Eye (tissue), 1 donor: ENCODE data around the gene GREB1.
A peak's percentile ranks its signal among the peaks of the same experiment; 100 is the strongest.

ENCODE experiments used
- DNase-seq: peaks from one replicate; pipeline ENCODE4 v3.0.0-alpha.2; 2015

The GREB1 gene

DNA sequence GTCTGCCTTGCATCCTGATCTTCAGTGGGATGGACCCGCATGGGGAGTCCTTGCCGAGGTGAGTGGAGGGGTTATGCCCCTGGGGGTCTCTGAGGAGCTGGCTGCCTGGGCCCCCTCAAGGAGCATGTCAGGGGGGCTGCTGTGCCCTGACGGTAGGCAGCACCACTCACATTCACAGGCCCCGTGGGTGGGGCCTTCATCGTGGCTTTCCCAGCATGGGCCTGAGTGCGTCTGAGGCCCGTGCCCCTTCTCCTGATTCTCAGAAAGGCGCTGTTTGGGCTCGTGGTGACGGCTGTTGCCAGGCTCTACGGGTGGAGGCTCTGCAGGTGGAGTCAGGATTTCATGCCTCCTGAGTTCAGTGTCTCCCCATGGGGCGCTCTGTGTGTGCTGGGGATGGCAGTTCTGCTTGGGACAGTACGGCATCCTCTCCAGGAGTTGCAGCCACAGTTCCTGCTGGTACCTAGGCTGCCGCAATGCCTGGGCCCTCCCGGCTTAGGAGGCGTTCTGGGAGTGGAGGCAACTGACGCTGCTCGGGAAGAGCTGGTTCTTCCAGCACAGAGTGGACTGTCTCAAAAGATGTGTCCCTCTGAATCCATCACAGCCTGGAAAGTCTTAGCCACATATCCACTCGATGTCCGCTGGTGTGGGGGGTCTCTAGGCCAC lies 78.8 kb downstream of the GREB1 start:
- no peak for DNase-seq

DNA sequence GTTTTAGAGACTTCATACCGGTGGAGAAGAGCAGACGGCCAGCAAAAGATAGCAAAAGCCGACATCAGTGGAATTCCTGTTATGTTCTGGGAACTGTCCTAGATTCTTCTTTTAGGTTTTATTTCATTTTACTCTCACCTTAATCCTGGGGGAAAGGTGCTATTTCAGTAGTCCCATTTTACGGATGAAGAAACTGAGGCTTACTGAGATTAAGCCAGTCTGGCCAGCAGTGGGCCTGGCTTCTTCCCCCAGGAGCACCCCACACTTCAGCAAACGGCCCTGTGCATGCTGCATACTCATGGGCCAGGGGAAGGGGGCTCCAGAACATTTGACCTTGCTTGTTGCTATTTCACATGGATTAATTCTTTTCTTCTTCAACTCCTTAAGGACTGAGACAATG lies 79.5 kb downstream of the GREB1 start:
- DNase-seq, result no peak

DNA sequence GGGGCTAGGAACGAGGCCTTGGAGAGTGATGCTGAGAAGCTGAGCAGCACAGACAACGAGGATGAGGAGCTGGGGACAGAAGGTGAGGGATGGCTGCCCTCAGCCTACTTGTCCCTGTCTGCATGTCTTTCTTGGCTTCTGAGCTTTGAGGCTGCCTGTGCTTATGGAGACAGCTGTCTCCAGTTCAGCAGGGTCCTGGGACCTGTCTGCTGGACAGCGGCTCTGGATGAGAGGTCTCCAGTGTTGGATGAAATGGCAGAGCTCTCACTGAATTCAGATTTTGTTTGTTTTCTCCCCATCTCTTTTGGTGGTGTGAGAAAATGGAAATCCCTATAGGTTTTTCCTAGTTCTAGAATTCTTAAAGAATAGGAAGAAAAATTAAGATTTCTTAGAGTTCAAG lies 81.4 kb downstream of the GREB1 start:
- no peak for DNase-seq

DNA sequence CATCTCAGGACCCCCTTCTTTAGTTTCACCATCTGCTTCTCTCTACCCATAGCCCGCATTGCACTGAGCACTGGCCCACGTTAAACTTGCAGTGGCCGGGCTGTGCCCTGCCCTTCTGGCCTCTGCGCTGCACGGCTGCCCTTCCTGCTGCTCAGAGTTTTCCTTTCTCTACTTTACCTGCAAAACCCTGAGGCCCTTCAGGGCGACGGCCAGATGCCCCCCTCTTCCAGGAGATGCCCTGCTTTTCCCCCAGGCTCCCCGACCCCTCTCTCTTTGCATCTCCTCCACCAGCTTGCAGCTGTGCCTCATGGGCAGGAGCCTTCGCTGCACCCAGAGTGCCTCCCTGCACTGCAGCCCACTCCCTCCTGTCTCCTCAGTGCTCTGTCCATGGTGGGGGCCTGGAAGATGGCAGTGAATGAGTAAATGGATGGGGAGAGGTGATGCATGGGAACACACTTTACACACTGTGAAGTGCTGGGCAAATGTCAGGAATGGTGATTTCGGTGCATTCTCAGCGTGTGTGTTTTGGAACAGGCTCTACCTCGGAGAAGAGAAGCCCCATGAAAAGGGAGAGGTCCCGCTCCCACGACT lies 82.3 kb downstream of the GREB1 start:
- no peak for DNase-seq

DNA sequence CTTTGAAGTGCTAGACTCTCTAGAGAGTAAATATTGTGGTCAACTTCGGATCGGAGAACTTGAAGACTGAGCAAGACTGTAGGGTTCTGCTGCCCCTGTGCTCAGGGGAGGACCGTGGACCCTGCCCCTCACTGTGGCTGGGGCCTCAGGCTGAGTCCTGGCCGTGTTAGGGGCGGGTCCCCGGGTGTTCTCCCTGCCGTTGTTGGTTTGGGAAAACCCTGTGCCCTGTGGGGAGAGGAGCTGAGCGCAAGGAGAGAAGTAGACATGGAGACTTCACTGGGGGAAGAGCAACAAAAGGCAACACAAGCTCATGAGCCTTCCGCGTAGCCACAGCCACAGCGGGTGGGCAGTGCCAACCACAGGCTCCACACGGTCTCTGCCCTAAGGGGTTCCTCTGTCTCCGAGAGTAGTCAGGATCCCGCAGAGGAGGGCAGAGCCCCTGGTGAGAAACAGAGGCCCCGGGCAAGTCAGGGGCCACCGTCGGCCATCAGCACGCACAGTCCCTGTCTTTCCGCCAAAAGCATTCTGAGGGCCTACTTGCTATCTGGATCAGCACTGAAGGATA lies 83.1 kb downstream of the GREB1 start:
- DNase-seq, result no peak

DNA sequence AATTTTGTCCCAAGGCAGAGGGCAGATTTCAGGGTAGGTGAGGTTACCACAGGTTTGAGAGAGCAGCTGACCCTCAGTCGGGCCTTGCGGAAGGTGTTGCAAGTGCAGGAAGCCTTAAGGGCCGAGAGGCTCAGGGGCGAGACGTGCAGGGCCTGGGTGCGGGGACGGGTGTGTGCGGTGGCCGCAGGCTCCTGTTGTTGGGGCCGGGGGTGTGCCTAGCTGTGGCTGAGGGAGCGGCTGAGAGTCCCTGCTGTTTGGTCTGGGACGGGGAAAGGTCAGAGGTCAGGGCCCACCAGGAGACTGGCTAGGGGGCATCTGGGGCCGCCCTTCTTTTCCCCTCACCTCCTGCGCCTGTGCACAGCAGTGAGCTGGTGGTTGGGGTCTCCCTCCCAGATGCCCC lies 83.7 kb downstream of the GREB1 start:
- DNase-seq, result no peak

DNA sequence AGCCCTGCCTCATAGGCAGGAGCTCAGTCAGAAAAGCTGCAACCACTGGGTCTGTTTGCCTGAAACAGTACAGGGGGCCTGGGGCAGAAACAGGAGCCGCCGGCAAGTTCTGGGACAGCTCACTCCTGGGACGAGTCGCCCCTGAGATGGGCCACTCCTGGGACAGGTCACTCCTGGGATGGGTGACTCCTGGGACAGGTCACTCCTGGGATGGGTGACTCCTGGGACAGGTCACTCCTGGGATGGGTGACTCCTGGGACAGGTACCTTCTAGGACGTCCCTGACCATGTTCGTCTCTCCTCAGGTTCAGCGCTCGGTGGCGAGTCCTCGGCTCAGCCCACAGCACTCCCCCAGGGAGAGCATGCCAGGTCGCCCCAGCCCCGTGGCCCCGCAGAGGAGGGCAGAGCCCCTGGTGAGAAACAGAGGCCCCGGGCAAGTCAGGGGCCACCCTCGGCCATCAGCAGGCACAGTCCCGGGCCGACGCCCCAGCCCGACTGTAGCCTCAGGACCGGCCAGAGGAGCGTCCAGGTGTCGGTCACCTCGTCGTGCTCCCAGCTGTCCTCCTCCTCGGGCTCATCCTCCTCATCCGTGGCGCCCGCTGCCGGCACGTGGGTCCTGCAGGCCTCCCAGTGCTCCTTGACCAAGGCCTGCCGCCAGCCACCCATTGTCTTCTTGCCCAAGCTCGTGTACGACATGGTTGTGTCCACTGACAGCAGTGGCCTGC lies 84.3 kb downstream of the GREB1 start:
- DNase-seq, result no peak

DNA sequence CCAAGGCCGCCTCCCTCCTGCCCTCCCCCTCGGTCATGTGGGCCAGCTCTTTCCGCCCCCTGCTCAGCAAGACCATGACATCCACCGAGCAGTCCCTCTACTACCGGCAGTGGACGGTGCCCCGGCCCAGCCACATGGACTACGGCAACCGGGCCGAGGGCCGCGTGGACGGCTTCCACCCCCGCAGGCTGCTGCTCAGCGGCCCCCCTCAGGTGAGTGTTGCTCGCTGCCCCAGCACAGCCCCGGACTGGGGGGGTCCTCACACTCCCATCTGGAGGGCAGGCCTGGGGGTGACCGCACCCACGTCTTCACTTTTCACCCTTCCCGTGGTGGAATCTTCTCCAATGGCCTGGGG lies 84.8 kb downstream of the GREB1 start:
- DNase-seq, result no peak

DNA sequence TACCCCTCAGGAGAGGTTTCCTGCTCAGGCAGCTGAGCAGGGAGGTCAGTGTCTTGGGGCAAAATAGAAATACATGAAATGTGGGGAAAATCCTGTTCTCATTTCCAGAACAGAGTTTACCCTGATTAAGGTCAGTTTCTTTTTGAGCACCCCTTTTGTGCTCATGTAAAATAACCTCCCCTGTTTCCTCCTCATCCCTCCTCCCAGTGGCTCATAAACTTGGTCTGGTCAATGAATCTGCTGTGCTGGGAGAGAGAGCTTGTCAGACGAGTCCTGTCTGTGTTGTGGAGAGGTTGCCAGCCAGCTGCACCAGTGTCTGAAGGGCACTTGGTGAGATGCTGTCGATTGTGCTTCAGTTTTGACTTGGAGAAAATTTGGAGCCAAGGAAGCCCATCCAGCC lies 87.6 kb downstream of the GREB1 start:
- DNase-seq, result peak; percentile 43

DNA sequence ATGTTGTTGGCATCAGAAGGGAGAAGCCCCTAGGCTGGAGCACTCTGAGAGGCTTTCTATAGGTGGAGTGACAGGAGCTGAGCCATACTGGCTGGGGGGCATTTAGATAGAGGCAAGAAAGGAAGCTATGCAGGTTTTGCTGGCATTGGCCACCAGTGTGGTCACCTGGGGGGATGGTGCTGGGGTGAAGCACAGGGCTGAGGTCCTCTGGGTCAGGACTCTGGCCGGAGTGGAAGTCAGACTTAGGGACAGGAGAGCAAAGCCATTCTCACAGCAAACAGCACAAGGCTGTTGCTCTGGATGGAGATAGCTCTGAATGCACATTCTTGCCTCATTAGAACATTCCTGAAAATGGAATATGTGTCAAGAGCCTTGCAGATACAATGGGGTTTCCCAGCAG lies 88.8 kb downstream of the GREB1 start:
- DNase-seq, result no peak

DNA sequence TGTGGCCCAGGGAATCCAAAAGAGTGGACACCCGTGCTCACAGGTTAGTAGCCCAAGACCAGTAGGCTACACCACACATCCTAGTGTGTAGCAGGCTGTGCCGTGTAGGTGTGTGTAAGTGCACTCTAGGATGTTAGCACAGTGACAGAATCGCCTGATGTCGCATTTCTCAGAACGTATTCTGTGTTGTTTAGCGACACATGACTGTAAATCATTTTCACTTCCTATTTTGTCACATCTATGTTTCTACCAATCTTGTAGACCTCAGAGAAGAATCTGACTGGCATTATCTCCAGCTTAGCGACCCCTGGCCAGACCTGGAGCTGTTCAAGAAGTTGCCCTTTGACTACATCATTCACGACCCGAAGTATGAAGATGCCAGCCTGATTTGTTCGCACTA lies 91.0 kb downstream of the GREB1 start:
- DNase-seq, result no peak

DNA sequence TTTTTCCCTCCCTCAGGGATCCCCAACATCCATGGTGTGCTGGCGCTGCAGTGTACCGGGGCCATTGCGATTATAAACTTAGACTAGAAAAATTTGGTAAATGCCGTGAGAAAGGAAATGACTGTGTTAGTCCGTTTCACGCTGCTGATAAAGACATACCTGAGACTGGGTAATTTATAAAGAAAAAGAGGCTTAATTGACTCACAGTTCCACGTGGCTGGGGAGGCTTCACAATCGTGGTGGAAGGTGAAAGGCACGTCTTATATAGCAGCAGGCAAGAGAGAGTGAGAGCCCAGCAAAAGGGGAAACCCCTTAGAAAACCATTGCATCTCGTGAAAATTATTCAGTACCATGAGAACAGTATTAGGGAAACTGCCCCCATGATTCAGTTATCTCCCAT lies 91.8 kb downstream of the GREB1 start:
- no peak for DNase-seq

DNA sequence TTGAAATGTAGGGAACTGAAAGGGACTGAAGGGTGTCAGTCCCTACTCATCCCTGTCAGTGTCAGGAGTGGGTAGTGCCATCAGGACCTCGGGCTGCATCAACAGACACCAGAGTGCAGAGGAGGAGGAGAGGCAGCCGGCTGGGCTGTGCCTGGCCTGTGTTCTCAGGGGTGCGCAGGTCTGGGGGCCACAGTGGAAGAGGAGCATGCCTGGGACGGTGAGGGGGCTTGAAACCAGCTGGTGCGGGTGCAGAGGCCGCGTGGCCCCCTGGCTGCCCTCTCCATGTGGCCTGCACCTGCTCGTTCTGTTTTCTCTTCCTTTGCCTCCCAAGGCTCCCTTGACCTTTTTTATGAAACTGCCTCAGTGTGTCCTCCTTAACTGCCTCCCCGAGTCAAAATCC lies 94.8 kb downstream of the GREB1 start:
- no peak for DNase-seq

DNA sequence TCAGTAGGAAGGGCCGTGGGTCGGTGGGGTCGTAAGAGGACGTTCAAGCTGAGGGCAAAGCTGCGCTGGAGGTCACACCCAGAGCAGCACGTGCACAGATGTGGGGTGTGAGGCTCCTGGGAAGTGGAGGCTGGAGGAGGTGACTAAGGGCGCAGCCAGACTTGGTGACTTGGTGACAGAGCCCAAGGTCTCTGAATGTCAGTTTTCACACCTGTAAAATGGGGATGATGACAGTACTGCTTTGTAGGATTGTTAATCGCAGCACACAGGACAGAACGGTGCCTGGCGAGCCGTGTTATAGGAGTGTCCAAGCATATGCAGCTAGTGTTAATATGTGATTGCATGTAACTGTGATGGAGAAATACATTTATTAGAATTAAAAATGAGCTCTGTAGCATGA lies 95.4 kb downstream of the GREB1 start:
- no peak for DNase-seq

DNA sequence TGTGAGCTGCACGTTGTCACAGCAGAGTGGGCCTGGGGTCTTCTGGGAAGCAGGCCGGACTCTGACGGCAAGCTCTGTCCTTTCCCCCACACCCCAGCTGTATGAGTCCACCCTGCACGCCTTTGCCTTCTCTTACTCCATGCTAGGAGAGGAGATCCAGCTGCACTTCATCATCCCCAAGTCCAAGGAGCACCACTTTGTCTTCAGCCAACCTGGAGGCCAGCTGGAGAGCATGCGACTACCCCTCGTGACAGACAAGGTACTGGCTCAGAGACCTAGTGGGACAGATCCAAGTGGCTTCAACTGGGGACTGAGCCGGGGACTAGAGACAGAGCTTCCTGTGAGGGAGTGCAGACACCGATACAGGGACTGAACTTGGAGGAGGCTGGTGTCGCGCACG lies 96.0 kb downstream of the GREB1 start:
- DNase-seq, result no peak

DNA sequence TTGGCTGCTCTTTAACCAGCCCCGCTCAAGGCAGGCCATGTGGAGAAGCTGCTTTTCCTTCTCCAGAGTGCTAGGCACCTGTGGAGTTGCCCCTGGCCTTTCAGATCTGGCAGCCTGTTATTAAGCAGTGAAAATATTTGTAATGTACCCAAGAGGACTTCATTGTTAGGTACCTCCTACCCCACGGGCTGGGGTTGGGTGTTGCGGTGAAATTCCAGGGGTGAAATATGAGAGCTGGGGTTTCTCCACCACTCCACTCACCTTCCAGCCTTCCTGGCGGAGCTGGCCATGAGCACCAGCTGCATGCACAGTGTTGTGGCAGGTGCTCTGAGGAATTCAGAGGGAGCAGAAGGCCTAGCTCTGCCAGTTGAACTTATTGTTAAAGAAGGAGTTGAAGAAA lies 97.0 kb downstream of the GREB1 start:
- DNase-seq, result no peak

DNA sequence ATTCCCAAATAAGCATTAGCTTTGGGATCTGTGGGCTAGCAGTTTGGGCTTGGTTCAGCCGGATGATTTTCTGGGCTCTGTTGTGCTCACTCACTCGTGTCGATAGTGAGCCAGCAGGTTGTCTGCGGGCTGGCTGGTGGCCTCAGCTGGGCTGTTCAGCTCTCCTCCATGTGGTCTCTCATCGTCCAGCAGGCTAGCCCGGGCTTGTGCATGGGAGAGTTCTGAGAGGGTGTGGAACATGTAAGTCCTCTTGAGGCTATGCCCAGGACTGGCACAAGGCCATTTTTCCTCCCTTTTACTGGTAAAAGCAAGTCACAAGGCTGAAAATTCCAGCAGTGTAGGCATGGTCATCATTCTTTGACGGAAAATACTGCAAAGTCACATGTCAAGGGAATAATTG lies 97.6 kb downstream of the GREB1 start:
- no peak for DNase-seq

DNA sequence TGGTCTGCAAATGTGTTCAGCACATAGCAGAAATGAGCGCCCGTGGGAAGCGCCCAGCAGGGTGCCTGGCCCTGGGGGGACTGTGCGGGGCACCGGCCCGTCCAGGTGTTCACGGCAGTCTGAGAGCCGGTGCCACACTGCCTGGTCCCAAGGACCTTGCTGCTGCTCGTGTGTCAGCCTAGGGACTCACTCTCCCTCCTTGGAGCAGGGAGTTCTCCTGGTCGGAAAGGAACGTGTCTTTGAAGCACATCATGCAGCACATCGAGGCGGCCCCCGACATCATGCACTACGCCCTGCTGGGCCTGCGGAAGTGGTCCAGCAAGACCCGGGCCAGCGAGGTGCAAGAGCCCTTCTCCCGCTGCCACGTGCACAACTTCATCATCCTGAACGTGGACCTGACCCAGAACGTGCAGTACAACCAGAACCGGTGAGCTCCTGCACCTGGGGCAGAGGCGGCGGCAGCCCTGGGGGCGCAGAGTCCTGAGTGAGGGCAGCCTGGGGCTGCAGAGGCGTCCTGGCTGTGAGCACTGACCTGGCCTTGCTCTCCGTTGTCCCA lies 100.2 kb downstream of the GREB1 start:
- DNase-seq, result no peak

DNA sequence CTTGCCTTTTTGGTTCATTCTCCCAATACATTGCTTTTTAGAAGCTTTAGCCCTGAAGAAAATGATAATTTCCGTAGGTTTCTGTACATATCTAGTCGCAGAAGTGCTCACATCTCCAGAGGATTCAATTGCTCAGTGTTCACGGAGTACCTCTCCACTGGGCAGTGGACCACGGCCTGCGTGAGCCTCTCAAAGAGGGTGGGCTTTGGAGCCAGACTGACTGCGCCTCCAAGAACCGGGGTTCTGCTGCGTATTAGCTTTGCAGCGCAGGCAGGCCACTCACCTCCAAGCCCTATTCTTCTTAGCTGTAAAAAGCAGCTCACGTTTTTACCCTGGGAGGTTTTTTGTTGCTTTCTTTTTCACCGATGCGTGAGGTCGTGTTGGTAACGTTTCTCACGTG lies 100.7 kb downstream of the GREB1 start:
- DNase-seq, result no peak

DNA sequence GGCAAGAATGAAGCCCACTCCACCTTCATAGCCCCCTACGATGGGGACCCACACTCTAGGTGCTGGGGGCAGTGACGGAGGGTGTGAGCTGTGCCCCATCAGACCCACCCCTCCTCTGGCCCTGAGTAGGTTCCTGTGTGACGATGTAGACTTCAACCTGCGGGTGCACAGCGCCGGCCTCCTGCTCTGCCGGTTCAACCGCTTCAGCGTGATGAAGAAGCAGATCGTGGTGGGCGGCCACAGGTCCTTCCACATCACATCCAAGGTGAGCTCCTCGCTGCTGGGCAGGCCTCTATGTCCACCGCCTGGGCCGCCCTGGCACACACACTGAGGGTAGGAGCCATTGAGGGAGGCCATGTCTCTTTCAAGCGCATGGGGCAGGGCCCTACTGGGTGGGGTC lies 101.3 kb downstream of the GREB1 start:
- no peak for DNase-seq

DNA sequence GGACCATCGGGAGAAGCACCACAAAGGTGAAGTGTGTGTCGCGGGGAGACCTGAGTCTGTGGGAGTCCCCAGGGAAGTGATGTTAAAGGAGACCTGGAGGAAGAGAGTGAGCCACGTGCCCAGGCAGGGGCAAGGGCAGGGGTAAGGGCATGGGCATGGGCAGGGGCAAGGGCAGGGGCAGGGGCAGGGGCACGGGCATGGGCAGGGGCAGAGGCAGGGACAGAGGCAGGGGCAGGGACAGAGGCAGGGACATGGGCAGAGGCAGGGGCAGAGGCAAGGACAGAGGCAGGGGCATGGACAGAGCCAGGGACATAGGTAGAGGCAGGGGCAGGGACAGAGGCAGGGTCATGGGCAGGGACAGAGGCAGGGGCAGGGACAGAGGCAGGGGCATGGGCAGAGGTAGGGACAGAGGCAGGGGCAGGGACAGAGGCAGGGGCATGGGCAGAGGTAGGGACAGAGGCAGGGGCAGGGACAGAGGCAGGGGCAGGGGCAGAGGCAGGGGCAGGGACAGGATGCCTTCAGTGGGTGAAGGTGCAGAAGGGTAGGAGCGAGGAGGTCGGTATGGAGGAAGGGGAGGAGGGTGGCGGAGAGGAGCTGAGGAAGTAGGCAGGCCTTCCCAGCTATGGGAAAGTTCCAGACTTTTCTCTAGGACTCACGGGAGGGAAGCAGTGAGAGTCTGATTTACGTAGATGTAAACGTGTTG lies 102.9 kb downstream of the GREB1 start:
- no peak for DNase-seq

DNA sequence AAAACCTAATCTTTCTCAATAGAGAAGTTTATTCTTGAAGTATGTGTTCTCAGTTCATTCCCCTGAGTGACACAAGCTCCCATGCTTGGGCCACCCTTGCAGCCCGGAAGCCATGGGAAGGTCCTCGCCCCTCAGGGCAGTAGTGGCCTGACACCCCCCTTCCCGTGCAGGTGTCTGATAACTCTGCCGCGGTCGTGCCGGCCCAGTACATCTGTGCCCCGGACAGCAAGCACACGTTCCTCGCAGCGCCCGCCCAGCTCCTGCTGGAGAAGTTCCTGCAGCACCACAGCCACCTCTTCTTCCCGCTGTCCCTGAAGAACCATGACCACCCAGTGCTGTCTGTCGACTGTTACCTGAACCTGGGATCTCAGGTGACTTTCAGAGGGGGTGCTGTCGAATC lies 103.7 kb downstream of the GREB1 start:
- no peak for DNase-seq

DNA sequence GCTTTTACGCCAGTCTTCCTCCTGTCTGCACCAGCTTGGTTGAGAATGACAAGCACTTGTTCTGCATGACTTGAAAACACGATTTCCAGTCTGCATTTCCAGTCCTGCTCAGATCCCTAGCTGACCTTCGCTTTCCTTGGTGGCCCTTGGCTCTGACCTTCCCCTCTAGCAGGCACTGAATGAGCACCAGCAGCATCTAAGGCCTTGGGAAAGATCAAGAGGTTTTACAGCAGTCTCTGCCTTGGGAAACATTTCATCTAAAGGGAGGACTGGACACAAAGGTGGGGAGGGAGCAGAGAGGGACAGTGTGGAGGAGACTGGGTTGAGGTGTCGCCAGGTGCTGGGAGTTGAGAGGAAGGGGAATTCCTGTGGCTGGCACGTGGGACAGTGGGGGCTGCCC lies 105.7 kb downstream of the GREB1 start:
- no peak for DNase-seq
